ENCODE measurements around the gene ABCA3.

Gene ABCA3

DNA sequence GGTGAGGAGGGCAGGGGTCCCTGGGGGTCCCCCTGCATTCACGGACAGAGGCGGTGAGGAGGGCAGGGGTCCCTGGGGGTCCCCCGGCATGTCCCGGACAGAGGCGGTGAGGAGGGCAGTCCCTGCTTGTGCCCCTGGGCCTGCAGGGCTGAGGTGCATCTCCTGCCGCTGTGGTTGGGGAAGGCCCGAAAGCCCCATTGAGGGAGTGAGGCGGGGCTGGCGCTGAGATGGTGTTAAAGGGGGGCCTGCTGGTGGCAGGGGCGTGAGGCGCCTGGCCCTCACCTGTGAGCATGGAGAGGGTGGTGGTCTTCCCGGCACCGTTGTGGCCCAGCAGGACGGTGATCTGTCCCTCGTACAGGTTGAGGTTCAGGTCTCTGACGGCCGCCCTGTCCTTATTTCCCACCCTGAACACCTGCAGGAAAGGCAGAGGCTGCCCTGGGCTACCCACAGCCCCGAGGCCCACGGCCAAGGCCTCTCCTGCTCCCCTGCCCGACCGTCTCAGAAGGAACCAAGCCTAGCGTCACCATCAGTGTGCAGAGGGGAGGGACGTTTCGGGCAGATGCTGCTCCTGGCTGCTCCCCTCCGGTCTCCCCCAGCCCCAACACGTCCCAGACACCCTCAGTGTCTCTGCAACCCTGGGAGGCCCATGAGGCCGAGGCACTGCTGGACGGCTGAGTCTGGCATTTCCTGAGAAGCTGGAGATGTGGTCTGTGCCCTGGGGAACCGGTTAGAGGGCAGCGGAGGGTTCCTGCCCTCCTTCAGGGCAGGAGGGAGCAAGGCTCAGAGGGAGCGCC, 41.2 kb downstream of the ABCA3 start:
- no peak overlapping the region for H3K4me3 Mint-ChIP-seq
- no peak overlapping the region for H3K27ac Mint-ChIP-seq
- no peaks in the 10 kb centered on the region for H3K27me3 Mint-ChIP-seq
- H3K9me3 Mint-ChIP-seq (ENCODE audit: low read depth), result no peaks in the 10 kb centered on the region
- H3K36me3 Mint-ChIP-seq, result no peaks in the 10 kb centered on the region
- no peaks in the 10 kb centered on the region for H3K4me1 Mint-ChIP-seq (ENCODE audit: low read depth)

- H3K27ac Mint-ChIP-seq, result no peak overlapping the region
Observed at GRCh38 chr16:2298621-2299020, 41.9 kb downstream of the ABCA3 start.

GRCh38 chr16:2297506-2297860, 43.0 kb downstream of the ABCA3 start:
- Mint-ChIP-seq H3K27ac (no peak overlapping the region), H3K36me3 (no peaks in the 10 kb centered on the region), H3K9me3 (ENCODE audit: low read depth) (no peaks in the 10 kb centered on the region), H3K4me1 (ENCODE audit: low read depth) (no peaks in the 10 kb centered on the region), H3K4me3 (no peak overlapping the region), H3K27me3 (no peaks in the 10 kb centered on the region)

More at GRCh38 chr16:2298621-2299020, 41.9 kb downstream of the ABCA3 start:
- H3K36me3 Mint-ChIP-seq, result no peaks in the 10 kb centered on the region
- H3K4me3 Mint-ChIP-seq, result no peak overlapping the region
- H3K9me3 Mint-ChIP-seq (ENCODE audit: low read depth), result no peaks in the 10 kb centered on the region
- H3K27me3 Mint-ChIP-seq, result no peaks in the 10 kb centered on the region
- H3K4me1 Mint-ChIP-seq (ENCODE audit: low read depth), result no peaks in the 10 kb centered on the region

GRCh38 chr16:2296661-2297505, 43.6 kb downstream of the ABCA3 start:
- Mint-ChIP-seq H3K4me3 (no peak overlapping the region), H3K27me3 (no peaks in the 10 kb centered on the region), H3K27ac (no peak overlapping the region), H3K4me1 (ENCODE audit: low read depth) (no peaks in the 10 kb centered on the region), H3K36me3 (no peaks in the 10 kb centered on the region), H3K9me3 (ENCODE audit: low read depth) (no peaks in the 10 kb centered on the region)

GRCh38 chr16:2295056-2295798, 45.3 kb downstream of the ABCA3 start:
- Mint-ChIP-seq H3K27me3 (no peaks in the 10 kb centered on the region), H3K27ac (no peak overlapping the region), H3K36me3 (no peaks in the 10 kb centered on the region), H3K4me1 (ENCODE audit: low read depth) (no peaks in the 10 kb centered on the region), H3K4me3 (no peak overlapping the region), H3K9me3 (ENCODE audit: low read depth) (no peaks in the 10 kb centered on the region)

DNA sequence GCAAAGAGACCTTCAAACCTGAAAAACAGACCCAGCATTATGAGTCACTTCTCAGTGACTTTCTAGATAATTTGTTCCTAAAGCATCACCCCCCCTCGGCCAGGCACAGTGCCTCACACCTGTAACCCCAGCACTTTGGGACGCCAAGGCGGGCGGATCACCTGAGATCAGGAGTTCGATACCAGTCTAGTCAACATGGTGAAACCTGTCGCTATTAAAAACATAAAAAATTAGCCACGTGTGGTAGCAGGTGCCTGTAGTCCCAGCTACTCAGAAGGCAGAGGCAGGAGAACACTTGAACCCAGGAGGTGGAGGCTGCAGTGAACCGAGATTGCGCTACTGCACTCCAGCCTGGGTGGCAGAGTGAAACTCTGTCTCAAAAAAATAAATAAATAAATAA, 48.3 kb downstream of the ABCA3 start:
- no peak overlapping the region for H3K4me3 Mint-ChIP-seq
- no peaks in the 10 kb centered on the region for H3K4me1 Mint-ChIP-seq (ENCODE audit: low read depth)
- no peaks in the 10 kb centered on the region for H3K36me3 Mint-ChIP-seq
- H3K27me3 Mint-ChIP-seq, result no peaks in the 10 kb centered on the region
- no peak overlapping the region for H3K27ac Mint-ChIP-seq
- no peaks in the 10 kb centered on the region for H3K9me3 Mint-ChIP-seq (ENCODE audit: low read depth)

DNA sequence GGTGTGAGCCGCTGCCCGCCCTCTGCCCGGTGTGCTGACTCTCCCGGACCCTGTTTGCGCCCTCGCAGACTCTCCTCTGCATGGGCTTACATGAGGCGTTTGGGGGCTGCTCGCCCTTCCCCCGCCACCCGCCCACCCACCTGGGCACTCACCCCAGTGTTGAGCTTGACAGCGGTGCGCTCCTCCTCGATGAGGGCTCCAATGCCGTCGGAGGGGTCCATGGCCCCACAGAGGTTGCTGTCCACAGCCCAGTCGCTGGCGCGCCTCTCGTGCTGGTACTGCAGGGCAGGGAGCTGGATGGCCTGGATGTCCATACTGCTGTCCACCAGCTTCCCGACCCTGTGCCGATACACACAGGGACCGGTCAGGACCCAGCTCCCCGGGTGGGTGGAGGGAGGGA, 51.2 kb downstream of the ABCA3 start:
- no peaks in the 10 kb centered on the region for H3K27me3 Mint-ChIP-seq
- no peak overlapping the region for H3K4me3 Mint-ChIP-seq
- H3K4me1 Mint-ChIP-seq (ENCODE audit: low read depth), result no peaks in the 10 kb centered on the region
- H3K9me3 Mint-ChIP-seq (ENCODE audit: low read depth), result no peaks in the 10 kb centered on the region
- no peak overlapping the region for H3K27ac Mint-ChIP-seq
- H3K36me3 Mint-ChIP-seq, result no peaks in the 10 kb centered on the region

DNA sequence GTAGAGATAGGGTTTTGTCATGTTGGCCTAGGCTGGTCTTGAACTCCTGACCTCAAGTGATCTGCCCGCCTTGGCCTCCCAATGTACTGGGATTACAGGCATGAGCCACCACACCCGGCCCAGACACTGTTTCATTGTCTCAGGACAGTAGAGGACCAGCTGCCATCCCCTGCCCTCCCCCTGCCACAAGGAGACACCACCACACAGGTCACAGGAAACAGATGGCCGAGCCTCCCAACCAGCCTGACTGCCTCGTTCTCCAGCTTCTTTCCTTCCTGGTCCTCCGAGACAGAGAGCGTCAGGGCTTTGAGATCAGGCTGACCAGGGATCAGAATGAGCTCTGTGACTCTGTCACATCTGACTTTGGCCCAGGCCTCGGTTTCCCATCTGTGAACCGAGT, 51.8 kb downstream of the ABCA3 start:
- no peaks in the 10 kb centered on the region for H3K27me3 Mint-ChIP-seq
- H3K4me1 Mint-ChIP-seq (ENCODE audit: low read depth), result no peaks in the 10 kb centered on the region
- H3K36me3 Mint-ChIP-seq, result no peaks in the 10 kb centered on the region
- H3K9me3 Mint-ChIP-seq (ENCODE audit: low read depth), result no peaks in the 10 kb centered on the region
- H3K4me3 Mint-ChIP-seq, result no peak overlapping the region
- H3K27ac Mint-ChIP-seq, result no peak overlapping the region

- no peaks in the 10 kb centered on the region for H3K36me3 Mint-ChIP-seq
Observed at GRCh38 chr16:2287916-2288547, 52.5 kb downstream of the ABCA3 start.

GRCh38 chr16:2286550-2286949, 54.0 kb downstream of the ABCA3 start:
- Mint-ChIP-seq H3K36me3 (no peaks in the 10 kb centered on the region), H3K4me1 (ENCODE audit: low read depth) (no peaks in the 10 kb centered on the region), H3K27me3 (no peaks in the 10 kb centered on the region), H3K9me3 (ENCODE audit: low read depth) (no peaks in the 10 kb centered on the region), H3K27ac (no peak overlapping the region), H3K4me3 (no peak overlapping the region)

More at GRCh38 chr16:2287916-2288547, 52.5 kb downstream of the ABCA3 start:
- Mint-ChIP-seq H3K9me3 (ENCODE audit: low read depth) (no peaks in the 10 kb centered on the region), H3K4me1 (ENCODE audit: low read depth) (no peaks in the 10 kb centered on the region), H3K4me3 (no peak overlapping the region), H3K27me3 (no peaks in the 10 kb centered on the region), H3K27ac (no peak overlapping the region)

DNA sequence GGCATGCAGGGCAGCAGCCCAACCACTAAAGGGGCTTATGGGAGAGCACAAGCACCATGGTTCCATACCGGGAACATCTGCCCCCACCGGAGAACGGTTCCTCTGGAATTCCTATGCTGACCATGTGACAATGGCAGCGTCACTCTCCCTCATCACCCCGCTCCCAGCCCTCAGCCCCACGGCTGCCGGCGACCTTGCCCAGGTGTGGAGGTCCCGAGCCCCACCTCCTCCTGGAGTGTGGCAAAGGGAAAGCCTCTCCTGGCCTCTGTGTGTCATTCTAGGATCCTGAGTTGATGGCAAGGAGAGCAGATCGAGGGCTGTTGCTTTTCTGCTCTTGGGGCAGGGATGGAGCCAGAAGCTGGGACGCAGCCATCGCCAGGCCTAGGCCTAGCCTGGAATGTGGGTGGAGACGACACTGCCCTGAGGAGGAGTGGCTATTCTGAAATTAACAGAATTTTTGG, 54.8 kb downstream of the ABCA3 start:
- Mint-ChIP-seq H3K9me3 (ENCODE audit: low read depth) (no peaks in the 10 kb centered on the region), H3K27ac (no peak overlapping the region), H3K4me3 (no peak overlapping the region), H3K36me3 (no peaks in the 10 kb centered on the region), H3K4me1 (ENCODE audit: low read depth) (no peaks in the 10 kb centered on the region), H3K27me3 (no peaks in the 10 kb centered on the region)

DNA sequence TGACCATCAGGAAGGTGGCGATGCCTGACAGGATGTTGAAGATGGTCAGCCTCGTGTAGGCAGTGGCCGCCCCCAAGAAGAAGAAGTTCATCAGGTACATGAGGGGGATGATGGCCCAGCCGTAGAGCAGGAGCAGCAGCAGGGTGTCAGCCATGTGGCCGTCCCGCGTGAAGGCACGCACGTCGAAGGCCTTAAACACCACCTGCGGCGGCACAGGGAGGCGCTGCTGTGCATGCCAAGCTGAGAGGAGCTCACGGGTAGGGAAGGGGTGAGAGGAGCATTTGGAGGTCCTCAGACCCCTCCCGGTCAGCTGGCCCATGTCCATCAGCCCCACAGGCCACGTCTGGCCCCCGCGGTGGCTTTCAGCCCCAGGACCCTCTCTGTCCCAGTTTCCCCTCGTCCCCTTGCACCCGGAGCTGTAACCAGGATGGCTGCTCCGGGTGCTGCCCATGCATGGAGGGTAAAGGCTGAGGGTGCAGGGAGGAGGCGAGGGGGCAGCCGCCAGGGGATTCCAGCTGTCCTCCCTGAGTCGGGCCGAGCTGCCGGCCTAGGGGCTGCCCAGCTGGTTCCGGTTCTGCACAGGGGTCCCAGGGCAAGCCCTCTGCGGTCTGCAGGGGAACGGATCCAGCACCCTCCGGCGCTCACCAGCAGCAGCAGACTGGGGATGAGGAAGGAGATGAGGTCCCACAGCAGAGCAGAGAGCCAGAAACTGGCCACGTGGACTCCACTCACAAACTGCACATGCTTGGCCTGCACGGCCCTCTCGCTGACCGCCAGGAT, 55.5 kb downstream of the ABCA3 start:
- Mint-ChIP-seq H3K4me3 (no peak overlapping the region), H3K27me3 (no peaks in the 10 kb centered on the region), H3K4me1 (ENCODE audit: low read depth) (no peaks in the 10 kb centered on the region), H3K36me3 (no peaks in the 10 kb centered on the region), H3K9me3 (ENCODE audit: low read depth) (no peaks in the 10 kb centered on the region), H3K27ac (no peak overlapping the region)

DNA sequence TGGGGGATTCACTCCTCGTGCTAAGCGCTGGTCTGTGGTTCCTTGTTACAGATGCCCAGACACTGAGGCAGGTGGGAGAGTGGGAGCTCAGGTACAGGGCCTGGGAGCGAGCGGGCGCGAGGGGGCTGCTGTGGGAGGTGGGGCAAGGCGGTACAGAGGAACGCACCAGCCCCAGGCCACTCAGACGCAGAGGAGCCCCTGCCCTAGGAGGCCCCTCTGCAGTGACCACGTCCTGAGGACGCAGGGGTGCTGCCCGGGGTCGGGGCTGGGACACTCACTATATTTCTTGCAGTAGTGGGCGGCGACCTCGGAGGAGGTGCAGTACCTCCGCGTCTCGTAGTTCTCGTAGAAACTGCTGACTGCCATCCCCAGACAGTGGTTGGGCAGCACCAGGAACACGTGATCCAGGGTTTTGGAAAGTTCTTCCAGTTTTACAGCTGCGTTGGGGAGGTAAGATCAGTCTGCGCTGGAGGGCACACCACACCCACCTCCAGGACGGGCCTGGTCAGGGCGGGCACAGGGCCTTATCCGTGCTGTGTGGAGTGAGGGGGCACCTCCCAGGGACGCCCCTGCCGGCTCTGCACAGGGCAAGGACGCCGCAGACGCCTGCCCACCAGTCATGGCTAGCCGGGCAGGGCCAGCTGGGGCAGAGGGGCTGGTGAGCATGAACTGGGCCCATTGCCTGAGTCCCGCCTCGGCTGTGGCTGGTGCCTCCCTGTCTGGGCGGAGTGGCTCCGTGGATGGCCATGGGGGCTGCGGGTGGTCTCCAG, 56.3 kb downstream of the ABCA3 start:
- Mint-ChIP-seq H3K4me1 (ENCODE audit: low read depth) (no peaks in the 10 kb centered on the region), H3K27ac (no peak overlapping the region), H3K36me3 (no peaks in the 10 kb centered on the region), H3K9me3 (ENCODE audit: low read depth) (no peaks in the 10 kb centered on the region), H3K4me3 (no peak overlapping the region), H3K27me3 (no peaks in the 10 kb centered on the region)
